T47D (cell line): ENCODE measurements around the gene SERINC1.

ENCODE experiments used
- DNase-seq, 2 experiments: peaks; one replicate each; pipeline versions ENCODE4 v3.0.0 to v3.0.0-alpha.2; 2011 to 2012; ENCODE audit warnings: low read depth in 1 of 2, low spot score in 1 of 2
- JUND ChIP-seq: IDR thresholded peaks from 2 replicates; pipeline ENCODE4 v1.6.1; 2012; ENCODE audit warnings: low read depth
- in situ Hi-C: cut with HindIII; loops from 2 replicates; pipeline ENCODE4 v1.10.0; 2016; ENCODE audit warnings: low sequenced_read_pairs, low pct_unique_long_range_greater_than_20kb

Gene SERINC1

DNA sequence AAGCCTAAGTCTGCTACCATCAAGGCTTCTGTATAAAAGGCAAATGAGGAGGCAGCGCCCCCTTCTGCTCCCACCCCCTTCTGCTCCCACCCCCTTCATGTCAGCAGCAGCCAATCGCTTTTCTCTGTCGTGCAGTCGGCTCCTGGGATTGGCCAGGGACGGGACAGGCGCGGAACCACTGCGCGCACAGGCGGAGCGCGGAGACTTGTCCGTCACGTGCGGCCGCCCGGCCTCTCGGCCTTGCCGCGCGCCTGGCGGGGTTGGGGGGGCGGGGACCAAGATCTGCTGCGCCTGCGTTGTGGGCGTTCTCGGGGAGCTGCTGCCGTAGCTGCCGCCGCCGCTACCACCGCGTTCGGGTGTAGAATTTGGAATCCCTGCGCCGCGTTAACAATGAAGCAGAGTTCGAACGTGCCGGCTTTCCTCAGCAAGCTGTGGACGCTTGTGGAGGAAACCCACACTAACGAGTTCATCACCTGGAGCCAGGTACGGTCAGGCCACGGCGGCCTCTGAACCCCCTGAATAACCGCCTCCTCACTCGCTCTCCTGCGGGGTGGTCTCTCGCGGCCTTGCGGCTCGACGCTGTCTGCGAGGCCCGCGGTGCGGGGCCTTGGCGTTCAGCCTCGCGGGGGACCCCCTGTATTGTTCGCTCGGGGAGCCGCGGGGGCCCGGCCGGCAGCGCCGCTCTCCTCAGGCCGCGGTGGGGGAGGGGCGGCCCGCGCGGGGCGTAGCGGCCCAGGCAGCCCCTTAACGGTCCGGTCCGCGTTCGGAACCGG, 72.1 kb downstream of the SERINC1 start, which contains the start of gene HSF2:
HSF2 (plus strand) TSS at position 305 of the 773 bp plus-strand sequence; CDS start at position 391, 86 bp downstream.
- in situ Hi-C loops, result no loop called here
- peak; percentile 90 to 96 for DNase-seq
- no peak for TF ChIP-seq JUND

DNA sequence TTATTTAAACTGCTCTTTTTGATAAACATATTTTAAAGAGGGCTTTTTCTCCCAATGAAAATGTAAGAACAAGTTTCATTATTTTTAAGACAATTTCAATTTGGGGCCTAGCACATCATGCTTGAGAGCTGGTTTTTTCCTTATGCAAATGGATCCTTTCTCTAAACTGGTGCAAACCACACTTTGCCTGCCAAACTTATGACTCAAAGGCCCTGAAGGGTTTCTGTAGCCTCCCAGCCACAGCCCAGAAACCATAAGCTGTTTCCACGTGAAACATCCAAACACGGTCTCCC, 72.6 kb downstream of the SERINC1 start:
- no peak for TF ChIP-seq JUND
- no peak for DNase-seq
- in situ Hi-C loops, result no loop called here

DNA sequence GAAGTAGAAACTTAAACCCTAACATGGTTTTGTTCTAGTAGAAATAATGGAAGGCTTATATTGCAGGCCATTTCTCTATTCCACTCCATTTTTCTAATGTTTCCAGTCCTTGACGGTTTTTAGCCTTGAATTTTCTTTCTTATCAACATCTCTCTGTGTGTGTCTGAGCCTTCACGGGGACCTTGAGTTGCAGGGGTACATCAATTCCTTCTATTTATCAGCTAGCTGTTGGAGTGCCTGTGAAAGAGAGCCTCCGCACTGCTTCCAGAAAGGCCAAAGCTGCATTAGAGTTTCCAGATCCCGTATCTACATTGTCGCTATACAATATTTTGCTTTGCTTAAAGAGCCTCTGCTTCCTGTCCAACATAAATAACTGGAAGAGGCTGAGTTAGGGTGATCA, 77.6 kb downstream of the SERINC1 start:
- in situ Hi-C loops, result no loop called here
- TF ChIP-seq JUND, result no peak
- DNase-seq, result no peak

DNA sequence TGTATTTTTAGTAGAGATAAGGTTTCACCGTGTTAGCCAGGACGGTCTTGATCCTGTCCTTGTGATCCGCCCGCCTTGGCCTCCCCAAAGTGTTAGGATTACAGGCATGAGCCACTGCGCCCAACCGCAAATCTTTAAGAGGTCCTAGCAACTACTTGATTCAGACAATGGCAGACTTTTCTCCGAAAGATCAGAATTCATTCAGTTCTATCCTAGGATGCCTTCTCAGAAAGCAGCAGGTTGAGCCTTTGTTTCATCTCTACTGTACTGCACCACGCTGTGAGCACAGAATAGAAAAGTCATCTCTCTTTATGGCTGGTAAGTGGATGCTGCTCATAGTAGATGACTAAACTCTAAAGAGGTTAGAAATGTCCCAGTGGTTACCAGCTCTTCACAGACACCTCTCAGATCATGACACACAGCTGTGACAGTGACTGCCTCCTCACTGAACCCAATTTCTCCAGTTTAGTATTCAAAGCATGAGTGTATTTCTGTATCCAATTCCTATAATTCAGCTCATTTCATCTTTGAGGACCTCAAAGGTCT, 78.2 kb downstream of the SERINC1 start:
- TF ChIP-seq JUND, result no peak
- no peak for DNase-seq
- in situ Hi-C loops, result no loop called here
